Measurements from ENCODE around the gene TGFBR3.
"Not testable (repeated sequence)": the region's sequence is repeated elsewhere in the genome, so short reads cannot be mapped to it uniquely, and the experiment has no call there.

TGFBR3 gene

DNA sequence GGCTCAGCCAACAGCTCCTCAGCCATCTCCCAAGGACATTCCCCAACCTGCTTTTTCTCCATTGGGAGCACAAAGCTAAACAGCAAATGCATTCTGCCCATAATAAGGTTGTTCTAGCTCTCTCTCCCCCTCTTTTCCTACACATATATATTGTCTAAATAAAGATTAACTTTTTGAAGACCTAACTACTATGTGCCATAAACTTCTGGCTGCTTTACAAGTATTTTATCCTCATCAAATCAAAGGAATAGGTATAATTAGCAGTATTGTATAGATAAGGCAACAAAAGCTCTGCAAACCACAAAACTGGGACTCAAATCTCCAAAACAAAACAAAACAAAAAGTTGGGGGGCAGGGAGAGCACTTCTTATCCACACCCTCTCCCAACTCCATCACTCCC is 43.4 kb downstream of the TGFBR3 start (continued):
- TF ChIP-seq, protein P1, sequence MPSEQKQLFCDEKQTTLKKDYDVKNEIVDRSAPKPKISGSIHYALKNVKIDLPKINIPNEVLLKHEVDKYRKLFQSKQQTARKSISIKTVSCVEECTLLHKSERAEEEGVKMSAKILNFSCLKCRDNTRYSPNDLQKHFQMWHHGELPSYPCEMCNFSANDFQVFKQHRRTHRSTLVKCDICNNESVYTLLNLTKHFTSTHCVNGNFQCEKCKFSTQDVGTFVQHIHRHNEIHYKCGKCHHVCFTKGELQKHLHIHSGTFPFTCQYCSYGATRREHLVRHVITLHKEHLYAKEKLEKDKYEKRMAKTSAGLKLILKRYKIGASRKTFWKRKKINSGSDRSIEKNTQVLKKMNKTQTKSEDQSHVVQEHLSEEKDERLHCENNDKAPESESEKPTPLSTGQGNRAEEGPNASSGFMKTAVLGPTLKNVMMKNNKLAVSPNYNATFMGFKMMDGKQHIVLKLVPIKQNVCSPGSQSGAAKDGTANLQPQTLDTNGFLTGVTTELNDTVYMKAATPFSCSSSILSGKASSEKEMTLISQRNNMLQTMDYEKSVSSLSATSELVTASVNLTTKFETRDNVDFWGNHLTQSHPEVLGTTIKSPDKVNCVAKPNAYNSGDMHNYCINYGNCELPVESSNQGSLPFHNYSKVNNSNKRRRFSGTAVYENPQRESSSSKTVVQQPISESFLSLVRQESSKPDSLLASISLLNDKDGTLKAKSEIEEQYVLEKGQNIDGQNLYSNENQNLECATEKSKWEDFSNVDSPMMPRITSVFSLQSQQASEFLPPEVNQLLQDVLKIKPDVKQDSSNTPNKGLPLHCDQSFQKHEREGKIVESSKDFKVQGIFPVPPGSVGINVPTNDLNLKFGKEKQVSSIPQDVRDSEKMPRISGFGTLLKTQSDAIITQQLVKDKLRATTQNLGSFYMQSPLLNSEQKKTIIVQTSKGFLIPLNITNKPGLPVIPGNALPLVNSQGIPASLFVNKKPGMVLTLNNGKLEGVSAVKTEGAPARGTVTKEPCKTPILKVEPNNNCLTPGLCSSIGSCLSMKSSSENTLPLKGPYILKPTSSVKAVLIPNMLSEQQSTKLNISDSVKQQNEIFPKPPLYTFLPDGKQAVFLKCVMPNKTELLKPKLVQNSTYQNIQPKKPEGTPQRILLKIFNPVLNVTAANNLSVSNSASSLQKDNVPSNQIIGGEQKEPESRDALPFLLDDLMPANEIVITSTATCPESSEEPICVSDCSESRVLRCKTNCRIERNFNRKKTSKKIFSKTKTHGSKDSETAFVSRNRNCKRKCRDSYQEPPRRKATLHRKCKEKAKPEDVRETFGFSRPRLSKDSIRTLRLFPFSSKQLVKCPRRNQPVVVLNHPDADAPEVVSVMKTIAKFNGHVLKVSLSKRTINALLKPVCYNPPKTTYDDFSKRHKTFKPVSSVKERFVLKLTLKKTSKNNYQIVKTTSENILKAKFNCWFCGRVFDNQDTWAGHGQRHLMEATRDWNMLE (tag by site-specific recombination; conservative IDR thresholded peaks at IDR 0.05; ENCODE audit: low read depth): no peak
- TF ChIP-seq ZNF707 (tag by site-specific recombination; IDR thresholded peaks at IDR 0.05) (no peak), ZNF530 (tag by site-specific recombination; IDR thresholded peaks at IDR 0.05; ENCODE audit: low read depth) (no peak), ZNF843 (tag by site-specific recombination; IDR thresholded peaks at IDR 0.05) (peak; percentile 61), SP7 (tag by site-specific recombination; IDR thresholded peaks at IDR 0.05) (peak; percentile 65)
- TF ChIP-seq, protein P2, sequence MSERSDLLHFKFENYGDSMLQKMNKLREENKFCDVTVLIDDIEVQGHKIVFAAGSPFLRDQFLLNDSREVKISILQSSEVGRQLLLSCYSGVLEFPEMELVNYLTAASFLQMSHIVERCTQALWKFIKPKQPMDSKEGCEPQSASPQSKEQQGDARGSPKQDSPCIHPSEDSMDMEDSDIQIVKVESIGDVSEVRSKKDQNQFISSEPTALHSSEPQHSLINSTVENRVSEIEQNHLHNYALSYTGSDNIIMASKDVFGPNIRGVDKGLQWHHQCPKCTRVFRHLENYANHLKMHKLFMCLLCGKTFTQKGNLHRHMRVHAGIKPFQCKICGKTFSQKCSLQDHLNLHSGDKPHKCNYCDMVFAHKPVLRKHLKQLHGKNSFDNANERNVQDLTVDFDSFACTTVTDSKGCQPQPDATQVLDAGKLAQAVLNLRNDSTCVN (tag by site-specific recombination; optimal IDR thresholded peaks at IDR 0.05): no peak

DNA sequence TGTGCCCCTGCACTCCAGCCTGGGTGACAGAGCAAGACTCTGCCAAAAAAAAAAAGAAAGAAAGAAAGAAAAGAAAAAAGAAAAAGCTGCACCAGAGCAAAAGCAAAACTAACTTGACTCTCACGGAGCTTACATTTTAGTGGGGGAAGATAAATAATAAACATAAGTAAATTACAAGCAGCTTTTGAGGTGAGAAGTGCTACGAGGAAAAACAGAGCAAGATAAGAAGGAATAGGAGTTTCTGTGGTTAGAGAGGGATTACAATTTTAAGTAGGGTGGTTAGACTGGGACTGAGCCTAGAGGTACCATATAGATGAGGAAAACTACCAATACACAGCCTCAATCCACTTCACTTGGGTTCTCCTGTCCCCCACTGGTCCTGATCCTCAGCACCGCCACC is 43.9 kb downstream of the TGFBR3 start:
- Histone ChIP-seq H3K4me3 (ENCODE audit: low read depth, low read length) (no peak overlapping the region), H3K9me3 (ENCODE audit: control insufficient read depth, insufficient read depth, low read depth, low read length) (no peaks in the 10 kb centered on the region), H3K36me3 (ENCODE audit: control insufficient read depth in 2 of 2, insufficient read depth in 1 of 2, low read length in 2 of 2) (no peaks in the 10 kb centered on the region), H3K4me1 (ENCODE audit: control insufficient read depth, insufficient read depth, low read length) (peaks cover 30% of the 10 kb centered on the region), H3K27ac (ENCODE audit: extremely low read depth, low read depth, low read length) (no peak overlapping the region)
- no peak for TF ChIP-seq ZNF555 (tag by site-specific recombination; conservative IDR thresholded peaks at IDR 0.05)
- TF ChIP-seq, protein P3, sequence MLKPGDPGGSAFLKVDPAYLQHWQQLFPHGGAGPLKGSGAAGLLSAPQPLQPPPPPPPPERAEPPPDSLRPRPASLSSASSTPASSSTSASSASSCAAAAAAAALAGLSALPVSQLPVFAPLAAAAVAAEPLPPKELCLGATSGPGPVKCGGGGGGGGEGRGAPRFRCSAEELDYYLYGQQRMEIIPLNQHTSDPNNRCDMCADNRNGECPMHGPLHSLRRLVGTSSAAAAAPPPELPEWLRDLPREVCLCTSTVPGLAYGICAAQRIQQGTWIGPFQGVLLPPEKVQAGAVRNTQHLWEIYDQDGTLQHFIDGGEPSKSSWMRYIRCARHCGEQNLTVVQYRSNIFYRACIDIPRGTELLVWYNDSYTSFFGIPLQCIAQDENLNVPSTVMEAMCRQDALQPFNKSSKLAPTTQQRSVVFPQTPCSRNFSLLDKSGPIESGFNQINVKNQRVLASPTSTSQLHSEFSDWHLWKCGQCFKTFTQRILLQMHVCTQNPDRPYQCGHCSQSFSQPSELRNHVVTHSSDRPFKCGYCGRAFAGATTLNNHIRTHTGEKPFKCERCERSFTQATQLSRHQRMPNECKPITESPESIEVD (tag by site-specific recombination; IDR thresholded peaks at IDR 0.05): peak; percentile 42
- ChIA-PET CTCF (interaction anchor here (1.0 kb wide), 1 partner anchor 8 kb away, joined by 6 read pairs; no protein-coding TSS in a partner anchor), POLR2A (no interaction called here)

DNA sequence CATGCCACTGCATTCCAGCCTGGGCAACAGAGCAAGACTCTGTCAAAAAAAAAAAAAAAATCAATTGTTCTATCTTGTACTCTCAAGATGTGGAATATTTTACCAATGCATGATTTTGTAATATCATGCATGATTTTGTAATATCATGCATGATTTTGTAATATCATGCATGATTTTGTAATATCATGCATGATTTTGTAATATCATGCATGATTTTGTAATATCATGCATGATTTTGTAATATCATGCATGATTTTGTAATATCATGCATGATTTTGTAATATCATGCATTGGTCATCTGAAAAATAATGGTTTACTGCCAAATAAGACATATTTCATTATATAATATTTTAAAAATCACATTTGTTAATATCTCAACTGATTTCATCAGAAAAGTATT is 45.7 kb downstream of the TGFBR3 start:
- H3K4me3 ChIP-seq (ENCODE audit: low read depth, low read length); H3K27ac ChIP-seq (ENCODE audit: extremely low read depth, low read depth, low read length); CTCF ChIA-PET; H3K36me3 ChIP-seq (ENCODE audit: control insufficient read depth in 2 of 2, insufficient read depth in 1 of 2, low read length in 2 of 2); POLR2A ChIA-PET; H3K9me3 ChIP-seq (ENCODE audit: control insufficient read depth, insufficient read depth, low read depth, low read length): not testable (repeated sequence)
- TF ChIP-seq, protein P4, sequence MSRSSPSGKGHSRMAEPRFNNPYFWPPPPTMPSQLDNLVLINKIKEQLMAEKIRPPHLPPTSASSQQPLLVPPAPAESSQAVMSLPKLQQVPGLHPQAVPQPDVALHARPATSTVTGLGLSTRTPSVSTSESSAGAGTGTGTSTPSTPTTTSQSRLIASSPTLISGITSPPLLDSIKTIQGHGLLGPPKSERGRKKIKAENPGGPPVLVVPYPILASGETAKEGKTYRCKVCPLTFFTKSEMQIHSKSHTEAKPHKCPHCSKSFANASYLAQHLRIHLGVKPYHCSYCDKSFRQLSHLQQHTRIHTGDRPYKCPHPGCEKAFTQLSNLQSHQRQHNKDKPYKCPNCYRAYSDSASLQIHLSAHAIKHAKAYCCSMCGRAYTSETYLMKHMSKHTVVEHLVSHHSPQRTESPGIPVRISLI (tag by site-specific recombination; IDR thresholded peaks at IDR 0.05): 0 out of 2 replicates have a peak, but pooled peaks have one; percentile 18
- peaks cover 17% of the 10 kb centered on the region for H3K4me1 ChIP-seq (ENCODE audit: control insufficient read depth, insufficient read depth, low read length)
